Loucy (cell line): Measurements from ENCODE around the gene RSU1.

Experiments used
- H2AFZ ChIP-seq: fragments of 200-600 bp; sonication (generic); 2 replicates; pipeline ENCODE4 v1.6.0; 2016; ENCODE audit warnings: antibody characterized with exemption, mild to moderate bottlenecking, low read length, moderate library complexity
- H3F3A ChIP-seq: fragments of 200-600 bp; 2 replicates; pipeline ENCODE4 v1.6.0; 2016; ENCODE audit warnings: antibody characterized with exemption, low read depth, mild to moderate bottlenecking
- H3K27me3 ChIP-seq: fragments of 200-600 bp; sonication (generic); 2 replicates; pipeline ENCODE4 v1.6.1; 2014; ENCODE audit warnings: low read length, mild to moderate bottlenecking; ENCODE audit not compliant: insufficient read depth, poor library complexity, severe bottlenecking
- H3K36me3 ChIP-seq: fragments of 200-600 bp; sonication (generic); 2 replicates; pipeline ENCODE4 v1.6.1; 2016; ENCODE audit warnings: low read length; ENCODE audit not compliant: insufficient read depth
- H3K4me1 ChIP-seq: fragments of 200-600 bp; sonication (generic); 2 replicates; pipeline ENCODE4 v1.5.1; 2014; ENCODE audit warnings: low read length, mild to moderate bottlenecking; ENCODE audit not compliant: insufficient read depth, poor library complexity, severe bottlenecking
- H3K4me2 ChIP-seq: fragments of 200-600 bp; sonication (generic); 2 replicates; pipeline ENCODE4 v1.6.0; 2014; ENCODE audit warnings: antibody characterized with exemption, low read length, low read depth, mild to moderate bottlenecking; ENCODE audit not compliant: poor library complexity, severe bottlenecking
- H3K4me3 ChIP-seq: fragments of 200-600 bp; sonication (generic); 2 replicates; pipeline ENCODE4 v1.5.1; 2014; ENCODE audit warnings: low read length, mild to moderate bottlenecking, mixed read lengths; ENCODE audit not compliant: poor library complexity, severe bottlenecking
- H3K79me2 ChIP-seq: fragments of 200-600 bp; sonication (generic); 2 replicates; pipeline ENCODE4 v1.6.1; 2014; ENCODE audit warnings: low read length; ENCODE audit not compliant: insufficient read depth
- H3K9ac ChIP-seq: fragments of 200-600 bp; sonication (generic); 2 replicates; pipeline ENCODE4 v1.6.0; 2014; ENCODE audit warnings: mild to moderate bottlenecking, low read depth, low read length, moderate library complexity; ENCODE audit not compliant: poor library complexity, severe bottlenecking
- H3K9me2 ChIP-seq: fragments of 200-600 bp; sonication (generic); replicated peaks from 2 replicates; pipeline ENCODE4 v1.6.1; 2016; ENCODE audit warnings: low read depth, low read length, mixed read lengths
- H3K9me3 ChIP-seq: fragments of 200-600 bp; sonication (generic); 2 replicates; pipeline ENCODE4 v1.6.1; 2014; ENCODE audit warnings: mild to moderate bottlenecking, antibody characterized with exemption, low read length, low read depth; ENCODE audit not compliant: insufficient read depth
- H4K20me1 ChIP-seq: fragments of 200-600 bp; sonication (generic); 2 replicates; pipeline ENCODE4 v1.6.0; 2014; ENCODE audit warnings: antibody characterized with exemption, low read length, mild to moderate bottlenecking; ENCODE audit not compliant: insufficient read depth, poor library complexity, severe bottlenecking
- EZH2phosphoT487 ChIP-seq: fragments of 200-600 bp; IDR thresholded peaks from 2 replicates; pipeline ENCODE4 v1.6.1; 2018; ENCODE audit warnings: antibody characterized with exemption, mild to moderate bottlenecking, moderate library complexity, borderline replicate concordance
- TF ChIP-seq, protein P1 (sequence below): fragments of 200-600 bp; sonication (generic); conservative IDR thresholded peaks from 2 replicates; pipeline ENCODE4 v1.5.1; 2014; ENCODE audit warnings: mild to moderate bottlenecking, antibody characterized with exemption, low read length

RSU1 gene

DNA sequence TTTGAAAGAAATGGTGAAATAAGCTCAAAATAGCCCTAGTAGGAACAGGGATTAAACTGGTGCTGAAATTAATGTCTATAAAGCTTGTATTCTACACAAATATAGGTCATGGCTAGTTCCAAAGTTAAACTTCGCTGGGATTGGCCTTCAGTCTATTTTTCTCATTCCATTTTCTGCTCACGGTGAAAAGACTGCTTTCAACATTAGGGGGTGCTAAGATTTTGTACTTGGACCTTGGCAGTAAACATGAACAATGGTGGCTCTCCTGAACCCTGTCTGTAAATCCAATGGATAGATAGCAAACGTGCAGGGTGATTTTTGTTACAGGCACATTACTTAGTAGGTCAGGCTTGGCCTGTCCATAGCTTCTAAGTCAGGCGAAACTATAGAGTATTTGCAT lies 36.0 kb upstream of the RSU1 start:
- no peaks in the 10 kb centered on the region for H3F3A ChIP-seq
- no peaks in the 10 kb centered on the region for H3K9me2 ChIP-seq
- no peak overlapping the region for H3K4me2 ChIP-seq
- H3K9me3 ChIP-seq: no peaks in the 10 kb centered on the region
- TF ChIP-seq, protein P1, sequence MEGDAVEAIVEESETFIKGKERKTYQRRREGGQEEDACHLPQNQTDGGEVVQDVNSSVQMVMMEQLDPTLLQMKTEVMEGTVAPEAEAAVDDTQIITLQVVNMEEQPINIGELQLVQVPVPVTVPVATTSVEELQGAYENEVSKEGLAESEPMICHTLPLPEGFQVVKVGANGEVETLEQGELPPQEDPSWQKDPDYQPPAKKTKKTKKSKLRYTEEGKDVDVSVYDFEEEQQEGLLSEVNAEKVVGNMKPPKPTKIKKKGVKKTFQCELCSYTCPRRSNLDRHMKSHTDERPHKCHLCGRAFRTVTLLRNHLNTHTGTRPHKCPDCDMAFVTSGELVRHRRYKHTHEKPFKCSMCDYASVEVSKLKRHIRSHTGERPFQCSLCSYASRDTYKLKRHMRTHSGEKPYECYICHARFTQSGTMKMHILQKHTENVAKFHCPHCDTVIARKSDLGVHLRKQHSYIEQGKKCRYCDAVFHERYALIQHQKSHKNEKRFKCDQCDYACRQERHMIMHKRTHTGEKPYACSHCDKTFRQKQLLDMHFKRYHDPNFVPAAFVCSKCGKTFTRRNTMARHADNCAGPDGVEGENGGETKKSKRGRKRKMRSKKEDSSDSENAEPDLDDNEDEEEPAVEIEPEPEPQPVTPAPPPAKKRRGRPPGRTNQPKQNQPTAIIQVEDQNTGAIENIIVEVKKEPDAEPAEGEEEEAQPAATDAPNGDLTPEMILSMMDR: peak; percentile 77
- no peak for TF ChIP-seq EZH2phosphoT487
- no peak overlapping the region for H2AFZ ChIP-seq
- H3K79me2 ChIP-seq: no peaks in the 10 kb centered on the region
- no peaks in the 10 kb centered on the region for H3K36me3 ChIP-seq
- no peaks in the 10 kb centered on the region for H4K20me1 ChIP-seq
- H3K4me3 ChIP-seq: no peak overlapping the region
- no peaks in the 10 kb centered on the region for H3K27me3 ChIP-seq
- no peaks in the 10 kb centered on the region for H3K4me1 ChIP-seq
- no peak overlapping the region for H3K9ac ChIP-seq

DNA sequence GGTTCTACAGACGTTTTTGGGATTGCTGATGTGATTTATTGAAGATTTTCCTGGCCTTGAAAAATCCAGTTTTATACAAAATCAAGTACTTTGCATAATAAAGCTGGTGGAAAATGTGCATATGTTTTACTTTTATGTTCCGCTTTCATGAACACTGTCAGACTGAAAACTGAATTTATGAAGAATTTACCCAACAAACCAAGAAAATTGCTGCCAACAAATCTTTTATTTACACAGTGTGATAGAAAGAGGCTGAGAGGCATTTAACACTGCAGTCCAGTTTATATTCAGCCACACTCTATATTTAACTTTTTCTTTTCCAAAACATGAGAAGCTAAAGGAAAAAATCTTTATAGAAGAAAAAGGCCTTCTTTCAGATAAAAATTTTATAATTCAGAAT lies 35.4 kb upstream of the RSU1 start:
- H3K79me2 ChIP-seq: no peaks in the 10 kb centered on the region
- no peaks in the 10 kb centered on the region for H3K36me3 ChIP-seq
- no peaks in the 10 kb centered on the region for H3K4me1 ChIP-seq
- no peaks in the 10 kb centered on the region for H3F3A ChIP-seq
- no peaks in the 10 kb centered on the region for H3K27me3 ChIP-seq
- H3K9me3 ChIP-seq: no peaks in the 10 kb centered on the region
- no peak overlapping the region for H3K4me2 ChIP-seq
- no peaks in the 10 kb centered on the region for H3K9me2 ChIP-seq
- no peak overlapping the region for H3K4me3 ChIP-seq
- no peaks in the 10 kb centered on the region for H4K20me1 ChIP-seq
- H3K9ac ChIP-seq: no peak overlapping the region
- no peak overlapping the region for H2AFZ ChIP-seq
- TF ChIP-seq EZH2phosphoT487: no peak
- TF ChIP-seq, protein P1: no peak

DNA sequence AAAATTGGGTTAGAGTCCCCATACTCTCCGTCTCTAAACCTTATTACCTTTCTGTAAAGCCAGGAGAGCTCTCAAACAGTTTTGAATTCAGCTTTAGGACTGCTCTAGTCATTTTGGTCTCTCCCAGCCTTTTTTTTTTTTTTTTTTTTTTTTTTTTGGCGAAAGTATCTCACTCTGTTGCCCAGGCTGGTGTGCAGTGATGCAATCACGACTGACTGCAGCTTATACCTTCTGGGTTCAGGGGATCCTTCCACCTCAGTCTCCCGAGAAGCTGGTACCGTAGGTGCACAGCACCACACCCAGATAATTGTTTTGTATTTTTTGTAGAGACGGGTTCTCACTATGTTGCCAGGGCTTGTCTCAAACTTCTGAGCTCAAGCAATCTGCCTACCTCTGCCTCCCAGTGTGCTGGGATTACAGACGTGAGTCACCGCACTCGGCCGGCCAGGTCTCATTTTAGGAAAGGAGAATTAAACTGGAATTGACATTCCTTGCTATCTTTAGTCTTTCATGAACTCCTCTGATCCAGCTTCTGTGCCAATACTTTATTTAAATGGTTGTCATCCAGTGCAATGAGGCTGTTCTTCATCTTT lies 31.4 kb upstream of the RSU1 start:
- Histone ChIP-seq H3K36me3 (no peaks in the 10 kb centered on the region), H3K27me3 (no peaks in the 10 kb centered on the region), H3K4me3 (no peak overlapping the region), H3K9ac (no peak overlapping the region), H2AFZ (no peak overlapping the region), H3K9me3 (no peaks in the 10 kb centered on the region), H3K9me2 (no peaks in the 10 kb centered on the region), H3K79me2 (no peaks in the 10 kb centered on the region), H4K20me1 (no peaks in the 10 kb centered on the region), H3K4me2 (no peak overlapping the region), H3K4me1 (no peaks in the 10 kb centered on the region), H3F3A (no peaks in the 10 kb centered on the region)
- TF ChIP-seq, protein P1: no peak
- no peak for TF ChIP-seq EZH2phosphoT487
